ENCODE data around the gene ALG9. TPM values are rescaled to one million over a fixed set of nuclear protein-coding genes. Genes with fewer than 3 reads are reported as not detected.
A peak's percentile ranks its signal among the peaks of the same experiment; 100 is the strongest.
"Not testable (repeated sequence)": the region's sequence is repeated elsewhere in the genome, so short reads cannot be mapped to it uniquely, and the experiment has no call there.

The ALG9 gene
- total RNA-seq, 1 donor from 2014 or later: 44.0 TPM

- DNase-seq (ENCODE audit: extremely low spot score, unreplicated experiment): no peak
- Mint-ChIP-seq H3K27ac (no peak overlapping the region), H3K4me3 (no peak overlapping the region), H3K27me3 (no peaks in the 10 kb centered on the region), H3K4me1 (ENCODE audit: unreplicated experiment) (peaks cover 6% of the 10 kb centered on the region), H3K9me3 (peaks cover 3% of the 10 kb centered on the region), H3K36me3 (no peaks in the 10 kb centered on the region)
- TF ChIP-seq CTCF (conservative IDR thresholded peaks at IDR 0.05): no peak
Observed at GRCh38 chr11:111905411-111905810, 34.0 kb upstream of the ALG9 start.

- H3K36me3 Mint-ChIP-seq: no peaks in the 10 kb centered on the region
- no peaks in the 10 kb centered on the region for H3K27me3 Mint-ChIP-seq
- no peak for DNase-seq (ENCODE audit: extremely low spot score, unreplicated experiment)
- no peaks in the 10 kb centered on the region for H3K9me3 Mint-ChIP-seq
- no peak overlapping the region for H3K27ac Mint-ChIP-seq
- no peak for TF ChIP-seq CTCF (conservative IDR thresholded peaks at IDR 0.05)
- H3K4me1 Mint-ChIP-seq (ENCODE audit: unreplicated experiment): no peaks in the 10 kb centered on the region
- no peak overlapping the region for H3K4me3 Mint-ChIP-seq
Observed at GRCh38 chr11:111886844-111887243, 15.5 kb upstream of the ALG9 start.

GRCh38 chr11:111886032-111886431 is 14.7 kb upstream of the ALG9 start:
- no peak overlapping the region for H3K4me3 Mint-ChIP-seq
- no peak overlapping the region for H3K27ac Mint-ChIP-seq
- TF ChIP-seq CTCF (conservative IDR thresholded peaks at IDR 0.05): no peak
- no peaks in the 10 kb centered on the region for H3K4me1 Mint-ChIP-seq (ENCODE audit: unreplicated experiment)
- no peaks in the 10 kb centered on the region for H3K9me3 Mint-ChIP-seq
- H3K27me3 Mint-ChIP-seq: no peaks in the 10 kb centered on the region
- DNase-seq (ENCODE audit: extremely low spot score, unreplicated experiment): no peak
- H3K36me3 Mint-ChIP-seq: no peaks in the 10 kb centered on the region

GRCh38 chr11:111885053-111885452 is 13.7 kb upstream of the ALG9 start:
- not testable (repeated sequence) for H3K4me3 Mint-ChIP-seq; DNase-seq (ENCODE audit: extremely low spot score, unreplicated experiment); H3K27ac Mint-ChIP-seq; H3K4me1 Mint-ChIP-seq (ENCODE audit: unreplicated experiment); H3K9me3 Mint-ChIP-seq; H3K36me3 Mint-ChIP-seq; H3K27me3 Mint-ChIP-seq

- TF ChIP-seq CTCF (conservative IDR thresholded peaks at IDR 0.05): no peak
- no peak overlapping the region for H3K27ac Mint-ChIP-seq
- no peaks in the 10 kb centered on the region for H3K36me3 Mint-ChIP-seq
- peaks cover 10% of the 10 kb centered on the region for H3K4me1 Mint-ChIP-seq (ENCODE audit: unreplicated experiment)
- no peaks in the 10 kb centered on the region for H3K27me3 Mint-ChIP-seq
- no peak for DNase-seq (ENCODE audit: extremely low spot score, unreplicated experiment)
- no peak overlapping the region for H3K4me3 Mint-ChIP-seq
- no peaks in the 10 kb centered on the region for H3K9me3 Mint-ChIP-seq
Observed at GRCh38 chr11:111882202-111882601, 10.8 kb upstream of the ALG9 start.

- no peaks in the 10 kb centered on the region for H3K36me3 Mint-ChIP-seq
- H3K27me3 Mint-ChIP-seq: no peaks in the 10 kb centered on the region
- no peak for DNase-seq (ENCODE audit: extremely low spot score, unreplicated experiment)
- peak overlapping the region; percentile 98 for H3K4me3 Mint-ChIP-seq
- H3K9me3 Mint-ChIP-seq: no peaks in the 10 kb centered on the region
- peaks cover 10% of the 10 kb centered on the region for H3K4me1 Mint-ChIP-seq (ENCODE audit: unreplicated experiment)
- H3K27ac Mint-ChIP-seq: peak overlapping the region; percentile 100
- no peak for TF ChIP-seq CTCF (conservative IDR thresholded peaks at IDR 0.05)
Observed at GRCh38 chr11:111879637-111879960, 8.2 kb upstream of the ALG9 start.

All from type B pancreatic cell (in vitro differentiated cells).